Measurements from ENCODE around the gene RBPJ.

DNA sequence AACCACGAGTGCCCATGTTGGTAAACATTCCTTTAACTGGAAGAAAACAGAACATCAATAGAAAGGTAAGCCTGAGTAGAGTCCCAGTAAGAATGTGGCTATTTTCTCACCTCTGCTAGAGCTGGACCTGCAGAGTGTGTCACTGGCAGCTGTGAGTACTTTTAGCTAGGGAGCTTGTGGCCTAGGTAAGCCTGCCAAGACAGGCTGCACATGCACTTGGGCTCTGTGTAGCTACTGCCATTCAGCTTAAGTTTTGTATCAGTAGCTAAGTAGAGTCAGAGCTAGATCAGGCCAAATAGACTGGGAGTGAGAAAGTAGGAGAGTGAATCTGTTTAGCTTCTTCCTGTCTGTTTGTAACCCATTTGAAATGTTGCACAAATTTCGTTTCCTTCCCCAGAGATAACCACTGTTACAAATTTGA lies 35.3 kb downstream of the RBPJ start:
- no peak for TF ChIP-seq POLR2A (IDR thresholded peaks at IDR 0.05)
- TF ChIP-seq, protein P1, sequence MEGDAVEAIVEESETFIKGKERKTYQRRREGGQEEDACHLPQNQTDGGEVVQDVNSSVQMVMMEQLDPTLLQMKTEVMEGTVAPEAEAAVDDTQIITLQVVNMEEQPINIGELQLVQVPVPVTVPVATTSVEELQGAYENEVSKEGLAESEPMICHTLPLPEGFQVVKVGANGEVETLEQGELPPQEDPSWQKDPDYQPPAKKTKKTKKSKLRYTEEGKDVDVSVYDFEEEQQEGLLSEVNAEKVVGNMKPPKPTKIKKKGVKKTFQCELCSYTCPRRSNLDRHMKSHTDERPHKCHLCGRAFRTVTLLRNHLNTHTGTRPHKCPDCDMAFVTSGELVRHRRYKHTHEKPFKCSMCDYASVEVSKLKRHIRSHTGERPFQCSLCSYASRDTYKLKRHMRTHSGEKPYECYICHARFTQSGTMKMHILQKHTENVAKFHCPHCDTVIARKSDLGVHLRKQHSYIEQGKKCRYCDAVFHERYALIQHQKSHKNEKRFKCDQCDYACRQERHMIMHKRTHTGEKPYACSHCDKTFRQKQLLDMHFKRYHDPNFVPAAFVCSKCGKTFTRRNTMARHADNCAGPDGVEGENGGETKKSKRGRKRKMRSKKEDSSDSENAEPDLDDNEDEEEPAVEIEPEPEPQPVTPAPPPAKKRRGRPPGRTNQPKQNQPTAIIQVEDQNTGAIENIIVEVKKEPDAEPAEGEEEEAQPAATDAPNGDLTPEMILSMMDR (IDR thresholded peaks at IDR 0.05), result no peak
